GM19455 (cell line): ENCODE data around the gene RAVER2.

Experiments used
- ATAC-seq: cut with Tn5 transposase; IDR thresholded peaks from one replicate; pipeline ENCODE4 v1.9.1; 2021; ENCODE audit not compliant: unreplicated experiment

Gene RAVER2

DNA sequence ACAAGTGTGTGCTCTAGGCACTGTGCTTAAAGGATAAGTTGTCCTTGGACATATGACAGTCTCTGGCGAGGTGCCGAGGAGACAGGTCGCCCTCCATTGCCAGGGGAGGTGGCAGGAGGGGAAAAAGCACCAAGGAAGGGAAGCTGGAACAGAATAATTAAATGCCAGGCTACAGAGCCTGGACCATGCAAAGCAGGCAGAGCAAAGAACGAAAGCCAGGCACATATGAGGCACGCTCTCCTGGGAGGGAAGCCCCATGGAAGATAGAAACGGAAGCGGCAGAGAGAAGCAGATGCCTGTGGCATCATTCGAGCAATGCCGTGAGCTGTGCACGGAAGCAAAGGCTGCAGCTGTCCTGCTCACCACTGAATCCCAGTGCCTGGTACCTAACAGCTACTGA lies 130.2 kb downstream of the RAVER2 start:
- ATAC-seq = no peak

DNA sequence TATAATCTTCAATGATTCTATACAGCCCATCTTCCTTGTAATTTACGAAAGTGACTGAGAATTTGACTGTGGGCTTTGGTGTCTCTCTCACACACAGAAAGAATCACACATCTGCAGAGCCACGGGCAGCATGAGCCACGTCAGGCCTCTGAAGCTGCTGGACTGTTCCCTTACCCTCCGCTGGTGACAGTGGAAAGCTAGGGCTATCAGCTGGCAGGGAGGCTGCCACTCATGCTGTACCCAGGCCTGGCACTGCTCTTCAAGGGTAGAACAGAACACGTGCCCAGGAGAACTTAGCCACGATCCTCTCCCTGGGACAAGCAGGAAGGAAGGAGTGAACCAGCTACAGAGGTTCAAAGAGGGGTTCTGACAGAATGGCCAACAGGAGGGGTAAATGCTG lies 130.7 kb downstream of the RAVER2 start:
- no peak for ATAC-seq

DNA sequence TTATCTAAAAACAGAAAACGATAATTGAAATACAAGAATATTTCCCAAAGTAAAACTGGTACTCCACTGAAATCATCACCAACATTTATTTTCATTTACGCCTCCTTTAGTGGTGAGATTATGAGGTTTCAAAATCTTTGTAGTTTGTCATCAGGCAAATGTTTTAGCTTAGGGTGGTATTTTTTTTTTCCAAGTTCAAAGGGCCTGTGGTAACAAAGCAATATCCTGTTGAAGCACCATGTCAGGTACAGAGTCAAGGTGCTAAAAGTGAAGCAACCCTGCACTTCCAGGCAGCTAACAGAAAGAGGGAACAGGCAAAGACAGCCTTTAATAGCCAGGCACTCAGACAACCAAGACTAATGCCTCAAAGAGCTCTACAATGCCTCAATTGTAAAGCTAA lies 132.3 kb downstream of the RAVER2 start:
- ATAC-seq = no peak

DNA sequence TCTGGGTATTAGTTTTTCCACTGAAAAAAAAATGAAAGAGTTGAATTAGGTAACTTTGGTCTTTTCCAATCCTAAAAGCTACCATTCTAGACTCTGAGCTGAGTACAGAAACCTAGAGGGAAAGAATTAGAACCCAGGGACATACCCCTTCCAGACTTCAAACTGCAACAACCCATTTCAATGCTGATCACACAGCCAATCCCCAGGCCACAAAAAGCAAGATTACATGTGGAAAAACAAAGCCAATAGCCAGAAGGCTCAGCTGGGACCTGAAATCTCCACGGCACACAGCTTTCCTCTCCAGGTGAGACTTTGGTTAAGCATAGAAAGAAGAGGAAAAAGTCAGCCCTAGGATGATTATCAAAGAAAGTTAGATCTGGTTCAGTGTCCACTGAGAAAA lies 132.7 kb downstream of the RAVER2 start:
- ATAC-seq = no peak

DNA sequence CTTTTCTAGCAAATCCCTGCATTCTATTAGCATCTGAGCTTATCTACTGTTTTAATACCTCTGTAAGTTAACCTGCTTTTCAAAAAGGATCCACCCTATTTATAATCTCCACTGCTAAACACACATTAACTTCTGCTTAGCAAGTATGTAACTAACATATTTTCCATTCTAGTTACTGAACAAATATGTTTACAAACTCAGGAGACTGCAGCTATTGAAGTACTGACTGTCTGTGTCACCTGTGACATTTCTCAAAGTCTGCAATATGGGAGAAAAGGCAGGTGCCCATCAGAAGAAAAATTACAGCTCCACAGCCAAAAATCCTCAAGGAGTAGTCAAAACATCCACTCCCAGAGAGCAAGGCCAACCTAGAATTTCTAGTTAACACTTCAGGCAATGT lies 133.2 kb downstream of the RAVER2 start:
- ATAC-seq = no peak

DNA sequence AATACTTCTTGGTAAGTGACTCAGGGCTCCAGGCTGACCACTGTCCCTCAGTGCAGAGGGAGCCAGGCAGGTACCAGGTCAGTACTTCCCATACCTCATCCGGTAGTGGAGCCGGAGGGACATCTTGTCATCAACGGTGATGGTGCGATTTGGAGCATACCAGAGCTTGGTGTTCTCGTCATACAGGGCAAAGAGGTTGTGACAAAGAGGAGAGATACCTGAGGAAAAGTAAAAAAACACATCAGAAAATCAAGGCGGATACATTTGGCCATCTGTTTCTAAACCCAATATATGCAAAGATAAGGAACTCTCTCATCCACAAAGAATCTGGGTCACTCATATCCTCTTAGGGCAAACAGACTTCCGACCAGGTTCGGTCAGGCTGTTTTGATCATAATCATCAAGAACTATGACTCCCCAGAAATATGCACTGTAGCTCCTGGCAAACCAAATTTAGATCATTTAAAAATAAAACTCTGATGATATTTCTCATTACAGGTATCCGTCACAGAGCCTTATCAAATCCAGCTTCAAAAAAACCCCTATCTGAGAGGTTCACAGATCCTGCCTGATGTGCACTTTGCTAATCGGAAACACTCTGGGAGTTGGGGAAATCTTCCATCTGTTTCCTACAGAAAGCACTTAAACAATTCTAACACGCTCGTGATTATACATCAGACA lies 134.2 kb downstream of the RAVER2 start:
- no peak for ATAC-seq

DNA sequence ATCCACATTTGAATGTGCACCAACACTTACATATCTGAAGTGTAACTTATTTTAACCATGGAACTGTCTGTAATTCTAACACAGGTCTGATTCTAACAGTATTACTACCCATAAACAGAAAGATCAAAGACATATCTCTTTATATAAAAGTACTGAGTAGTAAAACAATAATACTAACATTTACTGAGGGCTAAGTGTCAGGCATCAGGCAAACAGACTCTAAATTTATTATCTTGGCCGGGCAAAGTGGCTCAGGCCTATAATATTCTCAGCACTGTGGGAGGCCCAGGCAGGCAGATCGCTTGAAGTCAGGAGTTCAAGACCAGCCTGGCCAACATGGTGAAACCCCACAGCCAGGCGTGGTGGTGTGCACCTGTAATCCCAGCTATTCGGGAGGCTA lies 135.6 kb downstream of the RAVER2 start:
- ATAC-seq = no peak

DNA sequence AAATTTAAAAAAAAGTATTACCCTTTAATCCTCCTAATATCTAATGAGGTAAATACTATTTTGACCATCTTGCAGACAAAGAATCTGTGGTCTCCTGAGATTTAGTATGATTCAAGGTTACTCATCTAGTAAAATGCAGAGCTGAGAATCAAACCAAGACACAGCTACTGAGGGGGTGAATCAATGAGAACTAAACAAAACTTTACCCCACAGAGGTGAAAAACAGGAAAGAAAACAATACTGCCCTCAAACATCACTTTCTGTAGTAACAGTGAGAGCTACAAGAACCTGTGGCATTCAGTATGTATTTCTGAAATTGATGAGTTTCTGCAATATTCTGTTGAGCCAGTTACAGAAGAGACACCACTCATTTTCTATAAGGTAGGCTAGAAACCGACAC lies 136.4 kb downstream of the RAVER2 start:
- no peak for ATAC-seq
